Endothelial cell of umbilical vein (primary cell): ENCODE results near the gene RNPEP. TPM values are rescaled to one million over a fixed set of nuclear protein-coding genes. Genes with fewer than 3 reads are reported as not detected.

Experiments used
- BruUV-seq: library from RNA; stranded (reverse); fragments of 400-500 nt; replicated peaks from 2 replicates; lab custom pipeline; 2021; lab: Mats Ljungman, UMichigan
- CTCF ChIA-PET: fragments of 300-600, 350-600 bp; sonication (Branson Sonifier 250); formaldehyde crosslinking; loops from one replicate; lab custom pipeline; 2021; ENCODE audit warnings: antibody characterized with exemption, inconsistent platforms; lab: Charles Lee
- POLR2A ChIA-PET: fragments of 300-600, 350-600 bp; sonication (Branson Sonifier 250); formaldehyde crosslinking; loops from one replicate; lab custom pipeline; 2021; ENCODE audit warnings: antibody characterized with exemption, inconsistent platforms; lab: Charles Lee
- DNase-seq: peaks from one replicate; pipeline ENCODE4 v3.0.0-alpha.2; 2011; ENCODE audit warnings: low read depth, low spot score
- FAIRE-seq: peaks from 2 replicates; lab custom pipeline; 2011; peaks lifted over from hg19 to GRCh38; lab: Jason Lieb, UNC
- H2AFZ ChIP-seq: 2 replicates; pipeline ENCODE4 v1.6.0; 2012; ENCODE audit warnings: low read depth, low read length, control low read depth, inconsistent platforms
- H3K27ac ChIP-seq: 2 replicates; pipeline ENCODE4 v1.5.1; 2011; ENCODE audit warnings: low read depth, mild to moderate bottlenecking, control low read depth, low read length, moderate library complexity; ENCODE audit not compliant: insufficient read depth
- H3K27me3 ChIP-seq, 2 experiments: 2 replicates each; pipeline versions ENCODE4 v1.6.0 to v1.6.1; 2011; ENCODE audit warnings: low read length in 2 of 2, mixed read lengths in 1 of 2; ENCODE audit not compliant: control insufficient read depth in 2 of 2, insufficient read depth in 2 of 2
- H3K36me3 ChIP-seq, 2 experiments: 2 replicates in 1 of 2; 3 replicates in 1 of 2; pipeline ENCODE4 v1.5.1; 2011; ENCODE audit warnings: low read length in 2 of 2, mild to moderate bottlenecking in 1 of 2, moderate library complexity in 1 of 2; ENCODE audit not compliant: control insufficient read depth in 2 of 2, insufficient read depth in 2 of 2; ENCODE audit errors: extremely low read depth in 1 of 2
- H3K4me1 ChIP-seq: 3 replicates; pipeline ENCODE4 v1.5.1; 2011; ENCODE audit warnings: mild to moderate bottlenecking, low read length; ENCODE audit not compliant: control insufficient read depth, insufficient read depth; ENCODE audit errors: extremely low read depth
- H3K4me2 ChIP-seq: 2 replicates; pipeline ENCODE4 v1.6.1; 2011; ENCODE audit warnings: low read length, control low read depth, mixed read lengths; ENCODE audit not compliant: insufficient read depth
- H3K4me3 ChIP-seq, 3 experiments: fragments of 200-600 bp in 1 of 3; sonication (generic), shearing (Covaris generic) in 1 of 3; replicated peaks in 1 of 3; 2 replicates each; pipeline ENCODE4 v1.5.1; 2011 to 2016; ENCODE audit warnings: control low read depth in 3 of 3, low read length in 3 of 3, mild to moderate bottlenecking in 2 of 3, inconsistent platforms in 1 of 3, low read depth in 1 of 3, moderate library complexity in 1 of 3; ENCODE audit not compliant: insufficient read depth in 1 of 3
- H3K79me2 ChIP-seq: 2 replicates; pipeline ENCODE4 v1.6.0; 2012; ENCODE audit warnings: low read length, inconsistent platforms; ENCODE audit not compliant: control insufficient read depth, insufficient read depth
- H3K9ac ChIP-seq: replicated peaks from 2 replicates; pipeline ENCODE3; 2011; ENCODE audit warnings: low read length, control low read depth; ENCODE audit not compliant: insufficient read depth; ENCODE audit errors: extremely low read depth
- H3K9me1 ChIP-seq: replicated peaks from 3 replicates; pipeline ENCODE4 v1.6.0; 2011; ENCODE audit warnings: mild to moderate bottlenecking, low read length; ENCODE audit not compliant: control insufficient read depth, insufficient read depth; ENCODE audit errors: extremely low read depth
- H3K9me3 ChIP-seq: replicated peaks from 2 replicates; pipeline ENCODE4 v1.5.1; 2012; ENCODE audit warnings: low read length, inconsistent platforms; ENCODE audit not compliant: control insufficient read depth, insufficient read depth
- H4K20me1 ChIP-seq: replicated peaks from 2 replicates; pipeline ENCODE3; 2011; ENCODE audit warnings: mild to moderate bottlenecking, low read length; ENCODE audit not compliant: control insufficient read depth, insufficient read depth; ENCODE audit errors: extremely low read depth
- CTCF ChIP-seq, 2 donors: IDR thresholded peaks; 1 replicate in 1 of 2; 2 replicates in 1 of 2; pipeline ENCODE4 v1.5.1; 2011; ENCODE audit warnings: low read length in 2 of 2, mild to moderate bottlenecking in 2 of 2, moderate library complexity in 2 of 2, control low read depth in 1 of 2, inconsistent platforms in 1 of 2, low read depth in 1 of 2; ENCODE audit not compliant: insufficient read depth in 1 of 2; ENCODE audit errors: extremely low read depth in 1 of 2
- EZH2 ChIP-seq: IDR thresholded peaks from 2 replicates; pipeline ENCODE4 v1.6.1; 2012; ENCODE audit warnings: borderline replicate concordance, low read depth, mild to moderate bottlenecking, moderate library complexity, low read length, inconsistent platforms; ENCODE audit not compliant: severe bottlenecking
- GATA2 ChIP-seq: IDR thresholded peaks from 2 replicates; pipeline ENCODE4 v1.7.0; 2011; ENCODE audit warnings: low read depth, mild to moderate bottlenecking, moderate library complexity, mixed read lengths, low read length; ENCODE audit not compliant: insufficient read length, insufficient read depth
- JUN ChIP-seq: IDR thresholded peaks from 2 replicates; pipeline ENCODE4 v1.6.1; 2011; ENCODE audit warnings: borderline replicate concordance, low read depth; ENCODE audit not compliant: insufficient read length, insufficient read depth
- MYC ChIP-seq: IDR thresholded peaks from one replicate; pipeline ENCODE4 v1.6.1; 2011; ENCODE audit warnings: mild to moderate bottlenecking, low read depth, low read length
- POLR2A ChIP-seq: IDR thresholded peaks from 2 replicates; pipeline ENCODE4 v1.6.1; 2012; ENCODE audit warnings: low read depth, mild to moderate bottlenecking, control low read depth, low read length
- POLR2AphosphoS5 ChIP-seq: IDR thresholded peaks from 2 replicates; pipeline ENCODE4 v1.6.1; 2012; ENCODE audit warnings: low read depth, mild to moderate bottlenecking, control low read depth, low read length, moderate library complexity; ENCODE audit not compliant: insufficient read depth
- dilution Hi-C: fragments of 300-500 bp; cut with MboI; formaldehyde crosslinking; loops from one replicate; pipeline ENCODE4 v1.15.0; 2019; ENCODE audit warnings: low sequenced_read_pairs; ENCODE audit not compliant: extremely low pct_ligation_motif_present
- intact Hi-C: fragments of 100-400 bp; cut with micrococcal nuclease; formaldehyde crosslinking; loops from one replicate; pipeline ENCODE4 v1.10.0; 2022
- polyA plus RNA-seq, 4 experiments: library from polyadenylated mRNA; depleted of rRNA in 3 of 4; stranded (reverse) in 3 of 4; unstranded in 1 of 4; fragments of >200 nt; gene quantifications; 2 replicates each; pipeline versions ENCODE4 v1.2.1 to v1.2.3, GENCODE V29; 2011 to 2012; ENCODE audit warnings: missing spikeins in 1 of 4
- total RNA-seq: library from RNA; stranded (reverse); gene quantifications from 2 replicates; pipeline ENCODE4 v1.2.3, GENCODE V29; 2021
- TF ChIP-seq, protein P1 (sequence below): IDR thresholded peaks from 2 replicates; pipeline ENCODE4 v1.6.1; 2011; ENCODE audit not compliant: insufficient read depth, insufficient read length

RNPEP gene
- total and polyA plus RNA-seq, 2 donors (not counting 3 experiments of a cell fraction or from before 2014, with no cell fraction given): 56.1 to 73.5 TPM

- ChIA-PET CTCF (interaction anchor here (1.0 to 5.2 kb wide), 8 partner anchors 9 to 153 kb away, joined by 3 to 35 read pairs (median 6); partner anchors contain the start of gene IPO9), POLR2A (interaction anchor here (0.6 kb wide), 1 partner anchor 21 kb away, joined by 3 read pairs; no protein-coding TSS in a partner anchor)
- Histone ChIP-seq H3K9me1 (no peaks in the 10 kb centered on the region), H2AFZ (peak overlapping the region; percentile 49), H3K36me3 (no peaks in the 10 kb centered on the region), H3K4me1 (peaks cover 8% of the 10 kb centered on the region), H3K4me3 (peak overlapping the region in 2 of 3 experiments; percentile 13 to 98), H3K79me2 (peaks cover 23% of the 10 kb centered on the region), H3K4me2 (peak overlapping the region; percentile 19), H3K9me3 (no peaks in the 10 kb centered on the region), H4K20me1 (no peaks in the 10 kb centered on the region), H3K27me3 (no peaks in the 10 kb centered on the region), H3K9ac (no peak overlapping the region), H3K27ac (no peak overlapping the region)
- dilution Hi-C loops: no loop called here
- BruUV-seq: no TSS peak
- DNase-seq: no peak
- peak; percentile 75 for FAIRE-seq
- TF ChIP-seq EZH2: no peak
- TF ChIP-seq MYC: no peak
- TF ChIP-seq GATA2: no peak
- TF ChIP-seq, protein P1, sequence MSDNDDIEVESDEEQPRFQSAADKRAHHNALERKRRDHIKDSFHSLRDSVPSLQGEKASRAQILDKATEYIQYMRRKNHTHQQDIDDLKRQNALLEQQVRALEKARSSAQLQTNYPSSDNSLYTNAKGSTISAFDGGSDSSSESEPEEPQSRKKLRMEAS: no peak
- no peak for TF ChIP-seq CTCF (IDR thresholded peaks at IDR 0.05; ENCODE audit: extremely low read depth in 1 of 2, insufficient read depth in 1 of 2, low read depth in 1 of 2, low read length in 2 of 2)
- TF ChIP-seq POLR2A: no peak
- no peak for TF ChIP-seq POLR2AphosphoS5
- no peak for TF ChIP-seq JUN
- intact Hi-C loops: no loop called here
Measured at GRCh38 chr1:201982082-201982622, 296 bp upstream of the RNPEP start.
